Liver (tissue), 5 donors: ENCODE measurements around the gene PEAK3. TPM values are rescaled to one million over a fixed set of nuclear protein-coding genes. Genes with fewer than 3 reads are reported as not detected.

Experiments
- polyA plus RNA-seq, 2 donors: library from polyadenylated mRNA; stranded (reverse) in 1 of 2; unstranded in 1 of 2; fragments of 200-250 nt in 1 of 2; fragments of >200 nt in 1 of 2; fragmentation: Nextera tagmentation in 1 of 2; extraction: Ambion mirVana in 1 of 2; gene quantifications; one replicate each; pipeline versions ENCODE4 v1.2.1 to v1.2.3, GENCODE V29; 2013 to 2015
- small RNA-seq: library from RNA; depleted of rRNA; stranded (forward); fragments of <200 nt; gene quantifications from one replicate; pipeline ENCODE3, GENCODE V24; 2014
- total RNA-seq, 2 donors: library from RNA; depleted of rRNA; stranded (reverse); fragments of >200 nt; gene quantifications; one replicate each; pipeline ENCODE4 v1.2.3, GENCODE V29; 2014
- donor health status: healthy.
- donor health status: healthy.
- donor health status: healthy.

The PEAK3 gene
- total and polyA plus RNA-seq, 4 donors = 0.09 to 0.67 (median 0.31) TPM

Small RNA genes lying within 50 kb of the gene (small RNA-seq; reads per million reads assigned to genes)
- not detected for gene MIR1227

Other genes starting within 250 kb of the PEAK3 start
- gene MKNK2, start 230.9 kb downstream of the PEAK3 start, total RNA-seq = 100 to 1,000 TPM in 1 of 2 donors, 10 to 100 TPM in 1; 49.5 to 105 TPM
- gene MKNK2, start 230.9 kb downstream of the PEAK3 start, polyA plus RNA-seq = 10 to 100 TPM; 24.7 to 43.3 TPM
- 1 to 10 TPM; 7.9 to 8.7 TPM for gene MOB3A, start 185.8 kb downstream of the PEAK3 start, total RNA-seq
- gene MOB3A, start 185.8 kb downstream of the PEAK3 start, polyA plus RNA-seq = 1 to 10 TPM; 3.4 to 5.2 TPM
- gene IZUMO4, start 185.3 kb downstream of the PEAK3 start, total RNA-seq = 1 to 10 TPM; 1.2 TPM
- 1 to 10 TPM; 1.3 to 1.4 TPM for gene IZUMO4, start 185.3 kb downstream of the PEAK3 start, polyA plus RNA-seq
- 10 to 100 TPM; 42.6 to 76.6 TPM for gene AP3D1, start 130.6 kb downstream of the PEAK3 start, total RNA-seq
- gene AP3D1, start 130.6 kb downstream of the PEAK3 start, polyA plus RNA-seq = 10 to 100 TPM; 21.7 to 79.8 TPM
- gene DOT1L, start 118.2 kb downstream of the PEAK3 start, total RNA-seq = 1 to 10 TPM; 6.7 to 9.9 TPM
- 1 to 10 TPM; 3.4 to 6.9 TPM for gene DOT1L, start 118.2 kb downstream of the PEAK3 start, polyA plus RNA-seq
- gene PLEKHJ1, start 45.8 kb downstream of the PEAK3 start, total RNA-seq = 10 to 100 TPM; 22.2 to 44.5 TPM
- gene PLEKHJ1, start 45.8 kb downstream of the PEAK3 start, polyA plus RNA-seq = 10 to 100 TPM; 36.5 to 37.4 TPM
- gene SF3A2, start 45.4 kb downstream of the PEAK3 start, total RNA-seq = 10 to 100 TPM; 12.9 to 32.0 TPM
- gene SF3A2, start 45.4 kb downstream of the PEAK3 start, polyA plus RNA-seq = 10 to 100 TPM in 1 of 2 donors, 1 to 10 TPM in 1; 2.2 to 13.5 TPM
- gene AMH, start 32.9 kb downstream of the PEAK3 start, total RNA-seq = under 1 TPM; 0.47 to 0.59 TPM
- under 1 TPM in 1 of 2 donors, not detected in 1; 0.08 TPM for gene AMH, start 32.9 kb downstream of the PEAK3 start, polyA plus RNA-seq
- under 1 TPM in 1 of 2 donors, not detected in 1; 0.25 TPM for gene JSRP1, start 25.8 kb downstream of the PEAK3 start, total RNA-seq
- under 1 TPM; 0.39 to 0.45 TPM for gene JSRP1, start 25.8 kb downstream of the PEAK3 start, polyA plus RNA-seq
- gene LINGO3, start 26.0 kb upstream of the PEAK3 start, total RNA-seq = under 1 TPM; 0.05 to 0.08 TPM
- under 1 TPM; 0.02 to 0.08 TPM for gene LINGO3, start 26.0 kb upstream of the PEAK3 start, polyA plus RNA-seq
- gene LSM7, start 46.4 kb upstream of the PEAK3 start, total RNA-seq = 10 to 100 TPM; 23.6 to 37.9 TPM
- gene LSM7, start 46.4 kb upstream of the PEAK3 start, polyA plus RNA-seq = 10 to 100 TPM; 39.0 to 59.9 TPM
- 10 to 100 TPM; 20.2 to 34.6 TPM for gene SPPL2B, start 46.5 kb upstream of the PEAK3 start, total RNA-seq
- 10 to 100 TPM in 1 of 2 donors, 1 to 10 TPM in 1; 9.5 to 22.6 TPM for gene SPPL2B, start 46.5 kb upstream of the PEAK3 start, polyA plus RNA-seq
- 10 to 100 TPM in 1 of 2 donors, 1 to 10 TPM in 1; 2.5 to 24.8 TPM for gene TMPRSS9, start 78.1 kb upstream of the PEAK3 start, total RNA-seq
- under 1 TPM; 0.39 to 0.50 TPM for gene TMPRSS9, start 78.1 kb upstream of the PEAK3 start, polyA plus RNA-seq
- 10 to 100 TPM; 21.6 to 28.0 TPM for gene TIMM13, start 145.4 kb upstream of the PEAK3 start, total RNA-seq
- 100 to 1,000 TPM in 1 of 2 donors, 10 to 100 TPM in 1; 58.8 to 137 TPM for gene TIMM13, start 145.4 kb upstream of the PEAK3 start, polyA plus RNA-seq
- gene LMNB2, start 174.8 kb upstream of the PEAK3 start, total RNA-seq = 10 to 100 TPM in 1 of 2 donors, 1 to 10 TPM in 1; 5.6 to 38.5 TPM
- 1 to 10 TPM in 1 of 2 donors, under 1 TPM in 1; 0.97 to 6.2 TPM for gene LMNB2, start 174.8 kb upstream of the PEAK3 start, polyA plus RNA-seq
- 10 to 100 TPM; 11.6 to 81.3 TPM for gene GADD45B, start 194.0 kb upstream of the PEAK3 start, total RNA-seq
- gene GADD45B, start 194.0 kb upstream of the PEAK3 start, polyA plus RNA-seq = 10 to 100 TPM; 83.4 to 86.3 TPM